ENCODE data around the gene SPCS1.

DNA sequence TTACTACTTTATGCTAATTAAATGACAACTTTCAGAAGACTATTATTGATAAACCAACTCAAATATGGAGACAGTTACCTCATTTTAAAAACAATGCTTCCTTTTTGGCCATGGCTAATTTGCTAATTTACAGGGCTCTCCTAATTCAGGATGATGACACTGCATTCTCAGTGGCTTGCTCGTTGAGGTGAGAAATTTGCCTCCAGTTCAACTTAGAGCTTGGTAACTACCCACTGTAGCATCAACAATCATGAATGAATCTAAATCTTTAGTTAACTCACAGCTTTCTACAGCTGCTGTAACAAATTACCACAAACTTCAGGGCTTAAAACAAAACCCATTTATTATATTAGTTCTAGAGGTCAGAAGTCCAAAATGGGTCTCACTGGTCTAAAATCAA is 34.2 kb upstream of the SPCS1 start:
- TF ChIP-seq, protein P1, sequence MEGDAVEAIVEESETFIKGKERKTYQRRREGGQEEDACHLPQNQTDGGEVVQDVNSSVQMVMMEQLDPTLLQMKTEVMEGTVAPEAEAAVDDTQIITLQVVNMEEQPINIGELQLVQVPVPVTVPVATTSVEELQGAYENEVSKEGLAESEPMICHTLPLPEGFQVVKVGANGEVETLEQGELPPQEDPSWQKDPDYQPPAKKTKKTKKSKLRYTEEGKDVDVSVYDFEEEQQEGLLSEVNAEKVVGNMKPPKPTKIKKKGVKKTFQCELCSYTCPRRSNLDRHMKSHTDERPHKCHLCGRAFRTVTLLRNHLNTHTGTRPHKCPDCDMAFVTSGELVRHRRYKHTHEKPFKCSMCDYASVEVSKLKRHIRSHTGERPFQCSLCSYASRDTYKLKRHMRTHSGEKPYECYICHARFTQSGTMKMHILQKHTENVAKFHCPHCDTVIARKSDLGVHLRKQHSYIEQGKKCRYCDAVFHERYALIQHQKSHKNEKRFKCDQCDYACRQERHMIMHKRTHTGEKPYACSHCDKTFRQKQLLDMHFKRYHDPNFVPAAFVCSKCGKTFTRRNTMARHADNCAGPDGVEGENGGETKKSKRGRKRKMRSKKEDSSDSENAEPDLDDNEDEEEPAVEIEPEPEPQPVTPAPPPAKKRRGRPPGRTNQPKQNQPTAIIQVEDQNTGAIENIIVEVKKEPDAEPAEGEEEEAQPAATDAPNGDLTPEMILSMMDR (IDR thresholded peaks at IDR 0.05): no peak
- TF ChIP-seq POLR2A (IDR thresholded peaks at IDR 0.05; ENCODE audit: low read depth) (no peak), POLR2AphosphoS5 (IDR thresholded peaks at IDR 0.05) (no peak)

All from esophagus muscularis mucosa (tissue), 3 donors.